Testis (tissue), 5 donors: ENCODE data around the gene ACSL6. TPM values are rescaled to one million over a fixed set of nuclear protein-coding genes. Genes with fewer than 3 reads are reported as not detected.

Experiments used
- DNase-seq: peaks from one replicate; pipeline ENCODE4 v3.0.0-alpha.2; 2019
- H3K27ac ChIP-seq, 2 donors: fragments of 200-600 bp; sonication (generic); one replicate each; pipeline ENCODE4 v1.5.1; 2019
- H3K27me3 ChIP-seq: fragments of 200-600 bp; sonication (generic); one replicate; pipeline ENCODE4 v1.5.1; 2019
- H3K36me3 ChIP-seq: fragments of 200-600 bp; sonication (generic); one replicate; pipeline ENCODE4 v1.5.1; 2017; ENCODE audit warnings: low read depth; ENCODE audit errors: missing control alignments
- H3K4me1 ChIP-seq: fragments of 200-600 bp; sonication (generic); one replicate; pipeline ENCODE4 v1.5.1; 2019
- H3K4me3 ChIP-seq, 2 donors: fragments of 200-600 bp; sonication (generic); one replicate each; pipeline ENCODE4 v1.5.1; 2017 to 2019
- H3K9me3 ChIP-seq: fragments of 200-600 bp; sonication (generic); one replicate; pipeline ENCODE4 v1.5.1; 2017
- POLR2A ChIP-seq: fragments of 450-650 bp; IDR thresholded peaks from one replicate; pipeline ENCODE4 v1.6.1; 2017; ENCODE audit warnings: antibody characterized with exemption, mild to moderate bottlenecking, moderate library complexity
- WGBS, 2 donors: methylation state at CpG; one replicate each; pipeline ENCODE4 v1.1.5; 2018; 5-methylcytosine and 5-hydroxymethylcytosine counted together
- intact Hi-C: fragments of 100-400 bp; cut with DNase I; formaldehyde crosslinking; loops from one replicate; pipeline ENCODE4 v1.15.1; 2023; ENCODE audit warnings: low total_unique reads
- long read RNA-seq, 2 donors: transcript quantifications; one replicate each; lab custom pipeline, GENCODE V29; 2026
- polyA plus RNA-seq: library from polyadenylated mRNA; stranded (reverse); fragments of 350-450 nt; fragmentation: Illumina TruSeq; extraction: RNeasy Lipid Tissue Mini Kit (QIAGEN cat#74804); gene quantifications from one replicate; pipeline ENCODE4 v1.2.3, GENCODE V29; 2014; ENCODE audit warnings: low read depth, low replicate concordance; ENCODE audit not compliant: insufficient read depth
- total RNA-seq, 2 donors: library from RNA; depleted of rRNA; stranded (reverse); fragments of >200 nt; gene quantifications; one replicate each; pipeline ENCODE4 v1.2.3, GENCODE V29; 2016
- TF ChIP-seq, protein P1 (sequence below), 3 experiments: fragments of 450-650 bp in 2 of 3; fragments of 200-600 bp in 1 of 3; sonication (generic) in 1 of 3; IDR thresholded peaks; one replicate each; pipeline ENCODE4 v1.5.1; 2016 to 2019; ENCODE audit warnings: antibody characterized with exemption in 3 of 3, mild to moderate bottlenecking in 2 of 3, moderate library complexity in 1 of 3

ACSL6 gene, protein sequence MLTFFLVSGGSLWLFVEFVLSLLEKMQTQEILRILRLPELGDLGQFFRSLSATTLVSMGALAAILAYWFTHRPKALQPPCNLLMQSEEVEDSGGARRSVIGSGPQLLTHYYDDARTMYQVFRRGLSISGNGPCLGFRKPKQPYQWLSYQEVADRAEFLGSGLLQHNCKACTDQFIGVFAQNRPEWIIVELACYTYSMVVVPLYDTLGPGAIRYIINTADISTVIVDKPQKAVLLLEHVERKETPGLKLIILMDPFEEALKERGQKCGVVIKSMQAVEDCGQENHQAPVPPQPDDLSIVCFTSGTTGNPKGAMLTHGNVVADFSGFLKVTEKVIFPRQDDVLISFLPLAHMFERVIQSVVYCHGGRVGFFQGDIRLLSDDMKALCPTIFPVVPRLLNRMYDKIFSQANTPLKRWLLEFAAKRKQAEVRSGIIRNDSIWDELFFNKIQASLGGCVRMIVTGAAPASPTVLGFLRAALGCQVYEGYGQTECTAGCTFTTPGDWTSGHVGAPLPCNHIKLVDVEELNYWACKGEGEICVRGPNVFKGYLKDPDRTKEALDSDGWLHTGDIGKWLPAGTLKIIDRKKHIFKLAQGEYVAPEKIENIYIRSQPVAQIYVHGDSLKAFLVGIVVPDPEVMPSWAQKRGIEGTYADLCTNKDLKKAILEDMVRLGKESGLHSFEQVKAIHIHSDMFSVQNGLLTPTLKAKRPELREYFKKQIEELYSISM
- total RNA-seq (10 to 100 TPM; 38.5 to 44.9 TPM), polyA plus RNA-seq (98.7 TPM)
- long read RNA-seq, donor 1 = 0 reads
- long read RNA-seq, donor 2 = 0 reads

- Histone ChIP-seq H3K9me3 (no peaks in the 10 kb centered on the region), H3K4me1 (peaks cover 4% of the 10 kb centered on the region), H3K4me3 (peak within 1 kb of the TSS; percentile 56), H3K36me3 (no peaks in the 10 kb centered on the region), H3K27ac (no peak within 1 kb of the TSS), H3K27me3 (no peaks in the 10 kb centered on the region)
- intact Hi-C loops = no loop called here
- DNase-seq = peak; percentile 25
- 4 to 64% methylated on average over 3 to 49 of the region's 63 CpGs for WGBS, 2 donors
- TF ChIP-seq, protein P1, sequence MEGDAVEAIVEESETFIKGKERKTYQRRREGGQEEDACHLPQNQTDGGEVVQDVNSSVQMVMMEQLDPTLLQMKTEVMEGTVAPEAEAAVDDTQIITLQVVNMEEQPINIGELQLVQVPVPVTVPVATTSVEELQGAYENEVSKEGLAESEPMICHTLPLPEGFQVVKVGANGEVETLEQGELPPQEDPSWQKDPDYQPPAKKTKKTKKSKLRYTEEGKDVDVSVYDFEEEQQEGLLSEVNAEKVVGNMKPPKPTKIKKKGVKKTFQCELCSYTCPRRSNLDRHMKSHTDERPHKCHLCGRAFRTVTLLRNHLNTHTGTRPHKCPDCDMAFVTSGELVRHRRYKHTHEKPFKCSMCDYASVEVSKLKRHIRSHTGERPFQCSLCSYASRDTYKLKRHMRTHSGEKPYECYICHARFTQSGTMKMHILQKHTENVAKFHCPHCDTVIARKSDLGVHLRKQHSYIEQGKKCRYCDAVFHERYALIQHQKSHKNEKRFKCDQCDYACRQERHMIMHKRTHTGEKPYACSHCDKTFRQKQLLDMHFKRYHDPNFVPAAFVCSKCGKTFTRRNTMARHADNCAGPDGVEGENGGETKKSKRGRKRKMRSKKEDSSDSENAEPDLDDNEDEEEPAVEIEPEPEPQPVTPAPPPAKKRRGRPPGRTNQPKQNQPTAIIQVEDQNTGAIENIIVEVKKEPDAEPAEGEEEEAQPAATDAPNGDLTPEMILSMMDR (IDR thresholded peaks at IDR 0.05) = no peak
- TF ChIP-seq POLR2A = no peak
Observed at GRCh38 chr5:132011622-132012343, at the start of gene ACSL6. ACSL6 (minus strand) TSS chr5:132011658; CDS start chr5:132011553, 105 bp downstream.

DNA sequence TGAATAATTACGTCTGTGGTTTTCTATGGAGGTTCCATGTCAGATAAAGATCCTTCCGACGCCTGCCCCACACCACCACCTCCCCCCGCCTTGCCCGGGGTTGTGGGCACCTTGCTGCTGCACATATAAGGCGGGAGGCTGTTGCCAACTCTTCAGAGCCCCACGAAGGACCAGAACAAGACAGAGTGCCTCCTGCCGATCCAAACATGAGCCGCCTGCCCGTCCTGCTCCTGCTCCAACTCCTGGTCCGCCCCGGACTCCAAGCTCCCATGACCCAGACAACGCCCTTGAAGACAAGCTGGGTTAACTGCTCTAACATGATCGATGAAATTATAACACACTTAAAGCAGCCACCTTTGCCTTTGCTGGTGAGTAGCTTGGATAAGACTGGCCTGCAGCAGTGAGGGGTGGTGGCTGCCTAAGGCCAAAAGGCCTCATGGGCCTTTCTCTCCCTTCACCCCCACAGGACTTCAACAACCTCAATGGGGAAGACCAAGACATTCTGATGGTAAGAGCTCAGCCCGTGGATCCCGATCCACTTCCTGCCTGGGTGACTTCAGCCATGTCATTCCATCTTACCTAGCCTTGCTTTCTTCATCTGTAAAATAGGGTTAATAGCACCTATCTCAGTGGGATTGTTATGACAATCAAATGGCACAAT, 49.2 kb upstream of the ACSL6 start, which contains the start of gene IL3:
IL3 (plus strand) TSS at position 155 of the 661 bp plus-strand sequence; CDS start at position 207, 52 bp downstream.
- intact Hi-C loops = no loop called here

GRCh38 chr5:132059696-132060500, 48.4 kb upstream of the ACSL6 start:
- no peak for TF ChIP-seq POLR2A
- TF ChIP-seq, protein P1 (IDR thresholded peaks at IDR 0.05) = no peak
- Histone ChIP-seq H3K4me3 (no peak overlapping the region), H3K27ac (no peak overlapping the region), H3K36me3 (no peaks in the 10 kb centered on the region), H3K4me1 (no peaks in the 10 kb centered on the region), H3K27me3 (no peaks in the 10 kb centered on the region), H3K9me3 (no peaks in the 10 kb centered on the region)
- peak; percentile 4 for DNase-seq
- WGBS, 2 donors = 91% methylated on average over 8 to 13 of the region's 13 CpGs
- intact Hi-C loops = no loop called here

More for the DNA sequence above, 49.2 kb upstream of the ACSL6 start, which contains the start of gene IL3:
- WGBS, 2 donors = 92 to 96% methylated on average over 14 to 16 of the region's 16 CpGs
- H3K9me3 ChIP-seq = no peaks in the 10 kb centered on the region
- DNase-seq = peak; percentile 2
- no peak within 1 kb of the TSS for H3K4me3 ChIP-seq
- no peaks in the 10 kb centered on the region for H3K36me3 ChIP-seq
- no peak within 1 kb of the TSS for H3K27ac ChIP-seq
- no peak for TF ChIP-seq POLR2A
- TF ChIP-seq, protein P1 (IDR thresholded peaks at IDR 0.05) = no peak
- no peaks in the 10 kb centered on the region for H3K4me1 ChIP-seq
- no peaks in the 10 kb centered on the region for H3K27me3 ChIP-seq
